SU-DHL-6 (cell line): ENCODE data around the gene SLC17A9.

Experiments used
- EZH2phosphoT487 ChIP-seq: fragments of 200-600 bp; sonication (generic), shearing (Covaris generic); conservative IDR thresholded peaks from 2 replicates; pipeline ENCODE4 v1.6.1; 2018; ENCODE audit warnings: mild to moderate bottlenecking, antibody characterized with exemption, low read length, moderate library complexity, mixed read lengths
- TF ChIP-seq, protein P1 (sequence below): fragments of 200-600 bp; sonication (generic); IDR thresholded peaks from one replicate; pipeline ENCODE4 v1.5.1; 2017; ENCODE audit warnings: antibody characterized with exemption, mild to moderate bottlenecking, low read length, moderate library complexity; ENCODE audit not compliant: insufficient read depth, poor library complexity, severe bottlenecking

DNA sequence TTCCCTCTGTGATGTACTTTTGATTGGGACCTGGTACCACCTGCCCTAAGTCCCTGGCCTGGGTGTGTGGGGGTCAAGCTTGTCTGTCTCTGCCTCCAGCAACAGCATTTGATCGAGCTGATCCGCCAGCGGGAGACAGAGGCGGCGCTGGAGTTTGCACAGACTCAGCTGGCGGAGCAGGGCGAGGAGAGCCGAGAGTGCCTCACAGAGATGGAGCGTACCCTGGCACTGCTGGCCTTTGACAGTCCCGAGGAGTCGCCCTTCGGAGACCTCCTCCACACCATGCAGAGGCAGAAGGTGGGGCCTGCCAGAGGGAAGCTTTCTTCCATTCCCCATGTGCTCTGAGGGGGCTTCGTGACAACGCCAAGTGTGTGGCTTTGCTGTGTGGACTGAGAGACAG, 9.1 kb upstream of the SLC17A9 start:
- TF ChIP-seq, protein P1, sequence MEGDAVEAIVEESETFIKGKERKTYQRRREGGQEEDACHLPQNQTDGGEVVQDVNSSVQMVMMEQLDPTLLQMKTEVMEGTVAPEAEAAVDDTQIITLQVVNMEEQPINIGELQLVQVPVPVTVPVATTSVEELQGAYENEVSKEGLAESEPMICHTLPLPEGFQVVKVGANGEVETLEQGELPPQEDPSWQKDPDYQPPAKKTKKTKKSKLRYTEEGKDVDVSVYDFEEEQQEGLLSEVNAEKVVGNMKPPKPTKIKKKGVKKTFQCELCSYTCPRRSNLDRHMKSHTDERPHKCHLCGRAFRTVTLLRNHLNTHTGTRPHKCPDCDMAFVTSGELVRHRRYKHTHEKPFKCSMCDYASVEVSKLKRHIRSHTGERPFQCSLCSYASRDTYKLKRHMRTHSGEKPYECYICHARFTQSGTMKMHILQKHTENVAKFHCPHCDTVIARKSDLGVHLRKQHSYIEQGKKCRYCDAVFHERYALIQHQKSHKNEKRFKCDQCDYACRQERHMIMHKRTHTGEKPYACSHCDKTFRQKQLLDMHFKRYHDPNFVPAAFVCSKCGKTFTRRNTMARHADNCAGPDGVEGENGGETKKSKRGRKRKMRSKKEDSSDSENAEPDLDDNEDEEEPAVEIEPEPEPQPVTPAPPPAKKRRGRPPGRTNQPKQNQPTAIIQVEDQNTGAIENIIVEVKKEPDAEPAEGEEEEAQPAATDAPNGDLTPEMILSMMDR: no peak
- no peak for TF ChIP-seq EZH2phosphoT487
